Ascending aorta (tissue), 2 donors: ENCODE data around the gene ZDHHC5. TPM values are rescaled to one million over a fixed set of nuclear protein-coding genes. Genes with fewer than 3 reads are reported as not detected.

Source experiments
- DNase-seq, 2 donors: peaks; one replicate each; pipeline ENCODE4 v3.0.0-alpha.2; 2019; ENCODE audit warnings: low spot score in 2 of 2
- H3K27ac ChIP-seq, 2 donors: fragments of 200-600 bp; sonication (generic); one replicate each; pipeline ENCODE4 v1.5.1; 2016 to 2017; ENCODE audit warnings: mild to moderate bottlenecking in 1 of 2
- H3K27me3 ChIP-seq: fragments of 200-600 bp; sonication (generic); one replicate; pipeline ENCODE4 v1.5.1; 2017
- H3K36me3 ChIP-seq, 2 donors: fragments of 200-600 bp; sonication (generic); one replicate each; pipeline ENCODE4 v1.5.1; 2016
- H3K4me1 ChIP-seq, 2 donors: fragments of 200-600 bp; sonication (generic); one replicate each; pipeline ENCODE4 v1.5.1; 2016 to 2017; ENCODE audit warnings: mild to moderate bottlenecking in 1 of 2
- H3K4me3 ChIP-seq, 2 donors: fragments of 200-600 bp; sonication (generic); one replicate each; pipeline ENCODE4 v1.5.1; 2016 to 2017; ENCODE audit warnings: mild to moderate bottlenecking in 1 of 2
- H3K9me3 ChIP-seq, 2 donors: fragments of 200-600 bp; sonication (generic); one replicate each; pipeline ENCODE4 v1.5.1; 2016
- intact Hi-C: fragments of 100-400 bp; cut with DNase I; formaldehyde crosslinking; loops from one replicate; pipeline ENCODE4 v1.15.1; 2023
- total RNA-seq: library from RNA; depleted of rRNA; stranded (reverse); fragments of >200 nt; gene quantifications from one replicate; pipeline ENCODE4 v1.1.0, GENCODE V29; 2016
- TF ChIP-seq, protein P1 (sequence below), 3 experiments: fragments of 200-600 bp in 2 of 3; fragments of 450-650 bp in 1 of 3; sonication (generic) in 2 of 3; IDR thresholded peaks; one replicate each; pipeline ENCODE4 v1.5.1; 2016 to 2019; ENCODE audit warnings: antibody characterized with exemption in 3 of 3, mild to moderate bottlenecking in 1 of 3, moderate library complexity in 1 of 3

ZDHHC5 gene
- total RNA-seq, 1 donor from 2014 or later = 26.2 TPM

DNA sequence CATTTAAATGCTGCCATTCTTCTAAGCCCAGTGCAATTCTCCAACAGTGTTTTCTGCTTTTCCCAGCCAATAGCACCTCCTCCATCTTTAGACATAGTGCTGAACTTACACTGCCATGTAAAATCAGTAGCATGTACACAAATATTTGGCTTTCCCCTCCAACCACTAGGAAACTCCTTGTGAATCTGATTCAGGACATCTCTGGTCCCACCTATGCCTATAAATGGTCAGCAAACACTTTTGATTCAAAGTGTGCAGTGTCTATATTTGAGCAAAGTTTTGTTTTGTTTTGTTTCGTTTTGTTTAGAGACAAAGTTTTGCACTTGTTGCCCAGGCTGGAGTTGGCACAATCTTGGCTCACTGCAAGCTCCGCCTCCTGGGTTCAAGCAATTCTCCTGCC is 43.0 kb upstream of the ZDHHC5 start:
- Histone ChIP-seq H3K36me3 (peaks cover 4 to 18% of the 10 kb centered on the region in 2 donors), H3K27ac (no peak overlapping the region), H3K9me3 (peaks cover 0 to under 1% of the 10 kb centered on the region in 2 donors), H3K4me3 (no peak overlapping the region), H3K27me3 (no peaks in the 10 kb centered on the region), H3K4me1 (no peaks in the 10 kb centered on the region)
- no peak for DNase-seq
- intact Hi-C loops = no loop called here
- TF ChIP-seq, protein P1, sequence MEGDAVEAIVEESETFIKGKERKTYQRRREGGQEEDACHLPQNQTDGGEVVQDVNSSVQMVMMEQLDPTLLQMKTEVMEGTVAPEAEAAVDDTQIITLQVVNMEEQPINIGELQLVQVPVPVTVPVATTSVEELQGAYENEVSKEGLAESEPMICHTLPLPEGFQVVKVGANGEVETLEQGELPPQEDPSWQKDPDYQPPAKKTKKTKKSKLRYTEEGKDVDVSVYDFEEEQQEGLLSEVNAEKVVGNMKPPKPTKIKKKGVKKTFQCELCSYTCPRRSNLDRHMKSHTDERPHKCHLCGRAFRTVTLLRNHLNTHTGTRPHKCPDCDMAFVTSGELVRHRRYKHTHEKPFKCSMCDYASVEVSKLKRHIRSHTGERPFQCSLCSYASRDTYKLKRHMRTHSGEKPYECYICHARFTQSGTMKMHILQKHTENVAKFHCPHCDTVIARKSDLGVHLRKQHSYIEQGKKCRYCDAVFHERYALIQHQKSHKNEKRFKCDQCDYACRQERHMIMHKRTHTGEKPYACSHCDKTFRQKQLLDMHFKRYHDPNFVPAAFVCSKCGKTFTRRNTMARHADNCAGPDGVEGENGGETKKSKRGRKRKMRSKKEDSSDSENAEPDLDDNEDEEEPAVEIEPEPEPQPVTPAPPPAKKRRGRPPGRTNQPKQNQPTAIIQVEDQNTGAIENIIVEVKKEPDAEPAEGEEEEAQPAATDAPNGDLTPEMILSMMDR (IDR thresholded peaks at IDR 0.05) = no peak

DNA sequence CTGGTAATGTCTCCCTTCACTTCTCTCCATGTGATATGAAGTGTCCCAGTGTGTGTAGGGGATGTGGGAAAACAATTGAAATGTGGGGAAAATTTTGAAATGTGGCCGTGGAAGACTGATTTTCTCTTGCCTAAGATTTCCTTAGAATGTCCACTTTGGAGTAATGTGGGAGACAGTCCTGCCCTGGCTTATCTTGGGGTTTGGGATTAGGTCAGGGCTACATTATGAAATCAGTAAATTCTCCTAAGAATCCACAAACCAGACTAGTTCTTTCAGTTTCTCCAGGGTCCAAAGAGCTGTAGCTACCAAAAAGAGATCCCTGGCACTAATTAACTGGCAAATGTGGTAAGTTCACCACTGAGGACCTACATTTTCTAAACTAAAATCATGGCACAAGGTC is 41.0 kb upstream of the ZDHHC5 start:
- Histone ChIP-seq H3K9me3 (no peaks in the 10 kb centered on the region), H3K4me3 (no peak overlapping the region), H3K27ac (no peak overlapping the region), H3K36me3 (peaks cover 4 to 5% of the 10 kb centered on the region in 2 donors), H3K4me1 (no peaks in the 10 kb centered on the region), H3K27me3 (no peaks in the 10 kb centered on the region)
- DNase-seq = no peak
- TF ChIP-seq, protein P1 (IDR thresholded peaks at IDR 0.05) = no peak
- intact Hi-C loops = no loop called here

DNA sequence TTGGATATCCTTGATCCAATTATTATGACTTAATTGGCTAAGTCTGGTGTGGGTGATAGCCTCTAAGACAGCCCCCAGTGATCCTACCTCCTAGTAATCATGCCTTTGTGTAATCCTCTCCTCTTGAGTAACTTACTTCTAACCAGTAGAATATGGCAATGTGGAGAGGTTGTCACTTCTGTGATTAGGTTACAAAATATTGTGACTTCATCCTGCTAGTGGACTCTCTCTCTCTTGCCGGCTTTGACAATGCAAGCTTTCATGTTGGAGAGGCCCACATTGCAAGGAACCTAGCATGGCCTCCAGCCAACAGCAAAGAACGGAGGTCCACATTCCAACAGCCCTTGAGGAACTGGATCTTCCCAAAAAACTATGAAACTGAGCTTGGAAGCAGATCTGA is 37.7 kb upstream of the ZDHHC5 start:
- Histone ChIP-seq H3K9me3 (no peaks in the 10 kb centered on the region), H3K4me1 (no peaks in the 10 kb centered on the region), H3K36me3 (no peaks in the 10 kb centered on the region), H3K27ac (no peak overlapping the region), H3K27me3 (no peaks in the 10 kb centered on the region), H3K4me3 (no peak overlapping the region)
- intact Hi-C loops = no loop called here
- no peak for DNase-seq
- TF ChIP-seq, protein P1 (IDR thresholded peaks at IDR 0.05) = no peak

- intact Hi-C loops = no loop called here
- Histone ChIP-seq H3K36me3 (no peaks in the 10 kb centered on the region), H3K4me3 (no peak overlapping the region), H3K27me3 (no peaks in the 10 kb centered on the region), H3K27ac (no peak overlapping the region), H3K4me1 (no peaks in the 10 kb centered on the region), H3K9me3 (no peaks in the 10 kb centered on the region)
- TF ChIP-seq, protein P1 (IDR thresholded peaks at IDR 0.05) = no peak
- no peak for DNase-seq
Observed at GRCh38 chr11:57632116-57632515, 35.8 kb upstream of the ZDHHC5 start.

DNA sequence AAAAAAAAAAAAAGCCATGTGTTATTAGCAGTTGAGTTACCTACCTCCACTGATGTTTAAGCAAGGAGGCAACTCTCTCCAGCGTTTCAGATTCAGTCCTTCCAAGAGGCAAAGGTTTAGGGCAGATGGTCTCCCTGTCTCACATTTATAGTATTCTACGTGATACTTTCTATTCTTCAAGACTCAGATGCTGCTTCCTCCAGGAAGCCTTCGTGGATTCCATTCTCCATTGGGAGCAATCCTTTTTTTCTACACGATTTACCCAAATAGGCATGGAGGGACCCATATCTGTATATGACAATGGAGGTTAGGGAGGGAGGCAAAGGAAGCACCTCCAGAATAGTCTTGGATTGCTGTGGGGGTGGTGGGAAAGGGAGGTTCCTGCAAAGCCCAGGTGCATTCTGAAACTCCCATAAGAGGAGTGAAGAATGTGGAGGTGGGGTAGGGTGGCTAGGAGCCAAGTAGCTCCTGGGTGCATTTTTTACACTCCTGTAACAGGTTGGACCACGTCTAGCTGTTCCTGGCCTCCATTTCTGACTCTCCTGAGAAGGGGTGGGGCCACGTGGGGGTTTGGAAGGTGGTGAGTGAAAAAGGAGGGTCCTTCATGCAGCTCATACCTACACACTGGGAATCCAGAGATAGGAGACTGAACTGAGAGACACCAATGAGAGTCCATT is 34.4 kb upstream of the ZDHHC5 start:
- intact Hi-C loops = no loop called here
- no peaks in the 10 kb centered on the region for H3K36me3 ChIP-seq
- H3K27ac ChIP-seq = no peak overlapping the region
- no peaks in the 10 kb centered on the region for H3K27me3 ChIP-seq
- no peak overlapping the region for H3K4me3 ChIP-seq
- TF ChIP-seq, protein P1 (IDR thresholded peaks at IDR 0.05) = no peak
- no peaks in the 10 kb centered on the region for H3K9me3 ChIP-seq
- H3K4me1 ChIP-seq = peaks cover 0 to 3% of the 10 kb centered on the region in 2 donors
- DNase-seq = no peak

GRCh38 chr11:57634311-57634710 is 33.6 kb upstream of the ZDHHC5 start:
- no peaks in the 10 kb centered on the region for H3K27me3 ChIP-seq
- H3K4me1 ChIP-seq = peaks cover 2 to 7% of the 10 kb centered on the region in 2 donors
- H3K36me3 ChIP-seq = no peaks in the 10 kb centered on the region
- DNase-seq = no peak
- H3K9me3 ChIP-seq = no peaks in the 10 kb centered on the region
- no peak overlapping the region for H3K4me3 ChIP-seq
- TF ChIP-seq, protein P1 (IDR thresholded peaks at IDR 0.05) = no peak
- no peak overlapping the region for H3K27ac ChIP-seq
- intact Hi-C loops = no loop called here
